GM23338 (cell line): ENCODE measurements around the gene ADAM10. TPM values are rescaled to one million over a fixed set of nuclear protein-coding genes. Genes with fewer than 3 reads are reported as not detected.

Experiments
- ATAC-seq: fragments of 200-7000 bp; cut with Tn5 transposase; 3 replicates; pipeline ENCODE4 v1.9.1; 2020
- DNase-seq: peaks from one replicate; pipeline ENCODE4 v3.0.0-alpha.2; 2015; ENCODE audit warnings: low spot score
- H2AFZ ChIP-seq: fragments of 200-600 bp; sonication (generic); 2 replicates; pipeline ENCODE4 v1.8.0; 2016; ENCODE audit warnings: antibody characterized with exemption, mild to moderate bottlenecking, moderate library complexity
- H3F3A ChIP-seq: fragments of 200-600 bp; sonication (generic); replicated peaks from 2 replicates; pipeline ENCODE4 v1.8.0; 2017; ENCODE audit warnings: antibody characterized with exemption, mixed run types, low read depth
- H3K27ac ChIP-seq: fragments of 200-600 bp; sonication (generic); 2 replicates; pipeline ENCODE4 v1.6.1; 2016; ENCODE audit warnings: low read depth
- H3K27me3 ChIP-seq: fragments of 200-600 bp; sonication (generic); 2 replicates; pipeline ENCODE4 v1.8.0; 2016; ENCODE audit warnings: mild to moderate bottlenecking, mixed run types, moderate library complexity; ENCODE audit not compliant: insufficient read depth
- H3K36me3 ChIP-seq: fragments of 200-600 bp; sonication (generic); 2 replicates; pipeline ENCODE4 v1.8.0; 2016; ENCODE audit warnings: mild to moderate bottlenecking; ENCODE audit not compliant: insufficient read depth
- H3K4me1 ChIP-seq: fragments of 200-600 bp; sonication (generic); 2 replicates; pipeline ENCODE4 v1.8.0; 2016; ENCODE audit warnings: mild to moderate bottlenecking, moderate library complexity; ENCODE audit not compliant: insufficient read depth
- H3K4me2 ChIP-seq: fragments of 200-600 bp; sonication (generic); 2 replicates; pipeline ENCODE4 v1.7.1; 2017; ENCODE audit warnings: mixed run types
- H3K4me3 ChIP-seq: fragments of 200-600 bp; sonication (generic); 2 replicates; pipeline ENCODE4 v1.6.1; 2016; ENCODE audit warnings: mixed run types
- H3K79me2 ChIP-seq: fragments of 200-600 bp; sonication (generic); replicated peaks from 2 replicates; pipeline ENCODE4 v1.8.0; 2017; ENCODE audit warnings: mild to moderate bottlenecking; ENCODE audit not compliant: insufficient read depth
- H3K9me2 ChIP-seq: fragments of 200-600 bp; sonication (generic); 2 replicates; pipeline ENCODE4 v1.8.0; 2017; ENCODE audit not compliant: insufficient read depth
- H4K20me1 ChIP-seq: fragments of 200-600 bp; sonication (generic); replicated peaks from 2 replicates; pipeline ENCODE4 v1.8.0; 2017; ENCODE audit warnings: mild to moderate bottlenecking; ENCODE audit not compliant: insufficient read depth
- H3K27ac Mint-ChIP-seq: 2 replicates; pipeline ENCODE4 v1.8.0; 2020; ENCODE audit warnings: inconsistent platforms, mild to moderate bottlenecking, moderate library complexity, mixed read lengths
- H3K27me3 Mint-ChIP-seq: 3 replicates; pipeline ENCODE4 v1.8.0; 2022; ENCODE audit warnings: low read depth, mild to moderate bottlenecking, moderate library complexity, mixed read lengths, inconsistent platforms; ENCODE audit not compliant: insufficient read depth, poor library complexity
- H3K36me3 Mint-ChIP-seq: 3 replicates; pipeline ENCODE4 v1.8.0; 2021; ENCODE audit warnings: low read depth, mild to moderate bottlenecking, inconsistent platforms, moderate library complexity, mixed read lengths
- H3K4me1 Mint-ChIP-seq: 3 replicates; pipeline ENCODE4 v1.8.0; 2020; ENCODE audit warnings: mild to moderate bottlenecking, inconsistent platforms, mixed read lengths
- H3K4me3 Mint-ChIP-seq: 3 replicates; pipeline ENCODE4 v1.8.0; 2021; ENCODE audit warnings: moderate library complexity, mild to moderate bottlenecking, inconsistent platforms, mixed read lengths
- H3K9me3 Mint-ChIP-seq: 3 replicates; pipeline ENCODE4 v1.8.0; 2020; ENCODE audit warnings: moderate library complexity, mild to moderate bottlenecking, inconsistent platforms, mixed read lengths
- CREB1 ChIP-seq: fragments of 250-450 bp; sonication (Bioruptor Pico); IDR thresholded peaks from 2 replicates; pipeline ENCODE4 v1.5.0; 2020; ENCODE audit warnings: low read depth, mild to moderate bottlenecking, moderate library complexity
- EZH2 ChIP-seq: fragments of 200-600 bp; sonication (generic); IDR thresholded peaks from one replicate; pipeline ENCODE4 v1.8.0; 2017; ENCODE audit warnings: antibody characterized with exemption, mild to moderate bottlenecking, low read depth; ENCODE audit not compliant: unreplicated experiment
- EZH2phosphoT487 ChIP-seq: fragments of 200-600 bp; sonication (generic); IDR thresholded peaks from one replicate; pipeline ENCODE4 v1.8.1; 2018; ENCODE audit warnings: antibody characterized with exemption; ENCODE audit not compliant: unreplicated experiment
- JUNB ChIP-seq: IDR thresholded peaks from one replicate; pipeline ENCODE4 v1.6.1; 2016; ENCODE audit warnings: antibody characterized with exemption; ENCODE audit not compliant: unreplicated experiment
- NANOG ChIP-seq: IDR thresholded peaks from 2 replicates; pipeline ENCODE4 v1.6.1; 2016; ENCODE audit warnings: antibody characterized with exemption, borderline replicate concordance
- POLR2AphosphoS5 ChIP-seq: IDR thresholded peaks from 2 replicates; pipeline ENCODE4 v1.6.1; 2016; ENCODE audit warnings: antibody characterized with exemption, low read depth
- STAT1 ChIP-seq: IDR thresholded peaks from one replicate; pipeline ENCODE4 v1.6.1; 2016; ENCODE audit warnings: antibody characterized with exemption; ENCODE audit not compliant: unreplicated experiment
- ZNF114 ChIP-seq: fragments of 250-450 bp; sonication (Bioruptor Pico); IDR thresholded peaks from 2 replicates; pipeline ENCODE4 v1.5.0; 2020; ENCODE audit warnings: mild to moderate bottlenecking, moderate library complexity
- ZNF331 ChIP-seq: fragments of 250-450 bp; sonication (Bioruptor Pico); IDR thresholded peaks from 2 replicates; pipeline ENCODE4 v1.5.0; 2020; ENCODE audit warnings: low read depth, mild to moderate bottlenecking, moderate library complexity
- polyA plus RNA-seq: library from polyadenylated mRNA; unstranded; fragments of >200 nt; fragmentation: Nextera tagmentation; extraction: Ambion mirVana; gene quantifications from 2 replicates; pipeline ENCODE4 v1.2.1, GENCODE V29; 2016
- total RNA-seq: library from RNA; depleted of rRNA; stranded (reverse); fragments of >200 nt; shearing (Covaris generic); gene quantifications from 2 replicates; pipeline ENCODE4 v1.2.3, GENCODE V29; 2014
- TF ChIP-seq, protein P1 (sequence below), 2 experiments: fragments of 200-600 bp in 1 of 2; sonication (generic) in 1 of 2; conservative IDR thresholded peaks; 2 replicates each; pipeline versions ENCODE4 v1.5.1 to v1.6.1; 2016 to 2017; ENCODE audit warnings: antibody characterized with exemption in 2 of 2, low read depth in 2 of 2, mild to moderate bottlenecking in 2 of 2, moderate library complexity in 1 of 2
- TF ChIP-seq, protein P2 (sequence below): IDR thresholded peaks from 2 replicates; pipeline ENCODE4 v1.6.1; 2016; ENCODE audit warnings: antibody characterized with exemption
- TF ChIP-seq, protein P3 (sequence below): fragments of 250-450 bp; sonication (Bioruptor Pico); IDR thresholded peaks from 2 replicates; pipeline ENCODE4 v1.5.0; 2020; ENCODE audit warnings: mild to moderate bottlenecking, moderate library complexity
- TF ChIP-seq, protein P4 (sequence below): IDR thresholded peaks from one replicate; pipeline ENCODE4 v1.6.1; 2018; ENCODE audit warnings: antibody characterized with exemption; ENCODE audit not compliant: unreplicated experiment

The ADAM10 gene
- total and polyA plus RNA-seq, 2 experiments from 2014 or later: 25.0 to 114 TPM

DNA sequence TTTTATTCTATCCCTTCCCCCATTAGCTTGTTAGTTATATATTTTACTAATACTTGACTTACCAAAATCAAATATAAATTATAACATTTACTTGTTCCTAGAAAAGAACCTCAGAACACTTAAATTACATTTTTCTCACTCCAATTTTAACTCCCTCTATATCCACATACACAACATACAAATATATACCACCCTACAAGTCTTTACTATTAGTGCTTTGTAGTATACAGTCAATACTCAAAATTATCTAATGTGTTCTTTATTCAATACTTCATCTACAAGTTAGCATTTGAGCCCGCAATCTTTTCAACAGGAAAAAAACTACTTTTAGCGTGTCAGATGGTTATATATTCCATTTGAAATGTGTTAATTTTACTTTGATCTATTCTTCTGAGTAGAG is 100.3 kb downstream of the ADAM10 start:
- Histone ChIP-seq H3K4me3 (no peak overlapping the region), H3K27ac (no peak overlapping the region), H3F3A (no peaks in the 10 kb centered on the region), H4K20me1 (no peaks in the 10 kb centered on the region), H3K36me3 (no peaks in the 10 kb centered on the region), H3K4me2 (no peak overlapping the region), H3K4me1 (no peaks in the 10 kb centered on the region), H3K79me2 (no peaks in the 10 kb centered on the region), H3K9me2 (no peaks in the 10 kb centered on the region), H2AFZ (no peak overlapping the region), H3K27me3 (no peaks in the 10 kb centered on the region)
- TF ChIP-seq, protein P1, sequence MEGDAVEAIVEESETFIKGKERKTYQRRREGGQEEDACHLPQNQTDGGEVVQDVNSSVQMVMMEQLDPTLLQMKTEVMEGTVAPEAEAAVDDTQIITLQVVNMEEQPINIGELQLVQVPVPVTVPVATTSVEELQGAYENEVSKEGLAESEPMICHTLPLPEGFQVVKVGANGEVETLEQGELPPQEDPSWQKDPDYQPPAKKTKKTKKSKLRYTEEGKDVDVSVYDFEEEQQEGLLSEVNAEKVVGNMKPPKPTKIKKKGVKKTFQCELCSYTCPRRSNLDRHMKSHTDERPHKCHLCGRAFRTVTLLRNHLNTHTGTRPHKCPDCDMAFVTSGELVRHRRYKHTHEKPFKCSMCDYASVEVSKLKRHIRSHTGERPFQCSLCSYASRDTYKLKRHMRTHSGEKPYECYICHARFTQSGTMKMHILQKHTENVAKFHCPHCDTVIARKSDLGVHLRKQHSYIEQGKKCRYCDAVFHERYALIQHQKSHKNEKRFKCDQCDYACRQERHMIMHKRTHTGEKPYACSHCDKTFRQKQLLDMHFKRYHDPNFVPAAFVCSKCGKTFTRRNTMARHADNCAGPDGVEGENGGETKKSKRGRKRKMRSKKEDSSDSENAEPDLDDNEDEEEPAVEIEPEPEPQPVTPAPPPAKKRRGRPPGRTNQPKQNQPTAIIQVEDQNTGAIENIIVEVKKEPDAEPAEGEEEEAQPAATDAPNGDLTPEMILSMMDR (conservative IDR thresholded peaks at IDR 0.05; ENCODE audit: low read depth in 2 of 2): no peak
- no peak for TF ChIP-seq NANOG
- TF ChIP-seq ZNF331 (CRISPR knock-in tag): no peak
- no peak for TF ChIP-seq STAT1
- TF ChIP-seq, protein P2, sequence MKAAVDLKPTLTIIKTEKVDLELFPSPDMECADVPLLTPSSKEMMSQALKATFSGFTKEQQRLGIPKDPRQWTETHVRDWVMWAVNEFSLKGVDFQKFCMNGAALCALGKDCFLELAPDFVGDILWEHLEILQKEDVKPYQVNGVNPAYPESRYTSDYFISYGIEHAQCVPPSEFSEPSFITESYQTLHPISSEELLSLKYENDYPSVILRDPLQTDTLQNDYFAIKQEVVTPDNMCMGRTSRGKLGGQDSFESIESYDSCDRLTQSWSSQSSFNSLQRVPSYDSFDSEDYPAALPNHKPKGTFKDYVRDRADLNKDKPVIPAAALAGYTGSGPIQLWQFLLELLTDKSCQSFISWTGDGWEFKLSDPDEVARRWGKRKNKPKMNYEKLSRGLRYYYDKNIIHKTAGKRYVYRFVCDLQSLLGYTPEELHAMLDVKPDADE: no peak
- no peak for TF ChIP-seq EZH2phosphoT487
- no peak for TF ChIP-seq EZH2
- no peak for TF ChIP-seq POLR2AphosphoS5
- TF ChIP-seq JUNB: no peak
- TF ChIP-seq, protein P3, sequence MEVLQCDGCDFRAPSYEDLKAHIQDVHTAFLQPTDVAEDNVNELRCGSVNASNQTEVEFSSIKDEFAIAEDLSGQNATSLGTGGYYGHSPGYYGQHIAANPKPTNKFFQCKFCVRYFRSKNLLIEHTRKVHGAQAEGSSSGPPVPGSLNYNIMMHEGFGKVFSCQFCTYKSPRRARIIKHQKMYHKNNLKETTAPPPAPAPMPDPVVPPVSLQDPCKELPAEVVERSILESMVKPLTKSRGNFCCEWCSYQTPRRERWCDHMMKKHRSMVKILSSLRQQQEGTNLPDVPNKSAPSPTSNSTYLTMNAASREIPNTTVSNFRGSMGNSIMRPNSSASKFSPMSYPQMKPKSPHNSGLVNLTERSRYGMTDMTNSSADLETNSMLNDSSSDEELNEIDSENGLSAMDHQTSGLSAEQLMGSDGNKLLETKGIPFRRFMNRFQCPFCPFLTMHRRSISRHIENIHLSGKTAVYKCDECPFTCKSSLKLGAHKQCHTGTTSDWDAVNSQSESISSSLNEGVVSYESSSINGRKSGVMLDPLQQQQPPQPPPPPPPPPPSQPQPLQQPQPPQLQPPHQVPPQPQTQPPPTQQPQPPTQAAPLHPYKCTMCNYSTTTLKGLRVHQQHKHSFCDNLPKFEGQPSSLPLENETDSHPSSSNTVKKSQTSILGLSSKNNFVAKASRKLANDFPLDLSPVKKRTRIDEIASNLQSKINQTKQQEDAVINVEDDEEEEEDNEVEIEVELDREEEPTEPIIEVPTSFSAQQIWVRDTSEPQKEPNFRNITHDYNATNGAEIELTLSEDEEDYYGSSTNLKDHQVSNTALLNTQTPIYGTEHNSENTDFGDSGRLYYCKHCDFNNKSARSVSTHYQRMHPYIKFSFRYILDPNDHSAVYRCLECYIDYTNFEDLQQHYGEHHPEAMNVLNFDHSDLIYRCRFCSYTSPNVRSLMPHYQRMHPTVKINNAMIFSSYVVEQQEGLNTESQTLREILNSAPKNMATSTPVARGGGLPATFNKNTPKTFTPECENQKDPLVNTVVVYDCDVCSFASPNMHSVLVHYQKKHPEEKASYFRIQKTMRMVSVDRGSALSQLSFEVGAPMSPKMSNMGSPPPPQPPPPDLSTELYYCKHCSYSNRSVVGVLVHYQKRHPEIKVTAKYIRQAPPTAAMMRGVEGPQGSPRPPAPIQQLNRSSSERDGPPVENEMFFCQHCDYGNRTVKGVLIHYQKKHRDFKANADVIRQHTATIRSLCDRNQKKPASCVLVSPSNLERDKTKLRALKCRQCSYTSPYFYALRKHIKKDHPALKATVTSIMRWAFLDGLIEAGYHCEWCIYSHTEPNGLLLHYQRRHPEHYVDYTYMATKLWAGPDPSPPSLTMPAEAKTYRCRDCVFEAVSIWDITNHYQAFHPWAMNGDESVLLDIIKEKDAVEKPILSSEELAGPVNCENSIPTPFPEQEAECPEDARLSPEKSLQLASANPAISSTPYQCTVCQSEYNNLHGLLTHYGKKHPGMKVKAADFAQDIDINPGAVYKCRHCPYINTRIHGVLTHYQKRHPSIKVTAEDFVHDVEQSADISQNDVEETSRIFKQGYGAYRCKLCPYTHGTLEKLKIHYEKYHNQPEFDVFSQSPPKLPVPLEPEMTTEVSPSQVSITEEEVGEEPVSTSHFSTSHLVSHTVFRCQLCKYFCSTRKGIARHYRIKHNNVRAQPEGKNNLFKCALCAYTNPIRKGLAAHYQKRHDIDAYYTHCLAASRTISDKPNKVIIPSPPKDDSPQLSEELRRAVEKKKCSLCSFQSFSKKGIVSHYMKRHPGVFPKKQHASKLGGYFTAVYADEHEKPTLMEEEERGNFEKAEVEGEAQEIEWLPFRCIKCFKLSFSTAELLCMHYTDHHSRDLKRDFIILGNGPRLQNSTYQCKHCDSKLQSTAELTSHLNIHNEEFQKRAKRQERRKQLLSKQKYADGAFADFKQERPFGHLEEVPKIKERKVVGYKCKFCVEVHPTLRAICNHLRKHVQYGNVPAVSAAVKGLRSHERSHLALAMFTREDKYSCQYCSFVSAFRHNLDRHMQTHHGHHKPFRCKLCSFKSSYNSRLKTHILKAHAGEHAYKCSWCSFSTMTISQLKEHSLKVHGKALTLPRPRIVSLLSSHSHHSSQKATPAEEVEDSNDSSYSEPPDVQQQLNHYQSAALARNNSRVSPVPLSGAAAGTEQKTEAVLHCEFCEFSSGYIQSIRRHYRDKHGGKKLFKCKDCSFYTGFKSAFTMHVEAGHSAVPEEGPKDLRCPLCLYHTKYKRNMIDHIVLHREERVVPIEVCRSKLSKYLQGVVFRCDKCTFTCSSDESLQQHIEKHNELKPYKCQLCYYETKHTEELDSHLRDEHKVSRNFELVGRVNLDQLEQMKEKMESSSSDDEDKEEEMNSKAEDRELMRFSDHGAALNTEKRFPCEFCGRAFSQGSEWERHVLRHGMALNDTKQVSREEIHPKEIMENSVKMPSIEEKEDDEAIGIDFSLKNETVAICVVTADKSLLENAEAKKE (CRISPR knock-in tag): no peak
- TF ChIP-seq, protein P4, sequence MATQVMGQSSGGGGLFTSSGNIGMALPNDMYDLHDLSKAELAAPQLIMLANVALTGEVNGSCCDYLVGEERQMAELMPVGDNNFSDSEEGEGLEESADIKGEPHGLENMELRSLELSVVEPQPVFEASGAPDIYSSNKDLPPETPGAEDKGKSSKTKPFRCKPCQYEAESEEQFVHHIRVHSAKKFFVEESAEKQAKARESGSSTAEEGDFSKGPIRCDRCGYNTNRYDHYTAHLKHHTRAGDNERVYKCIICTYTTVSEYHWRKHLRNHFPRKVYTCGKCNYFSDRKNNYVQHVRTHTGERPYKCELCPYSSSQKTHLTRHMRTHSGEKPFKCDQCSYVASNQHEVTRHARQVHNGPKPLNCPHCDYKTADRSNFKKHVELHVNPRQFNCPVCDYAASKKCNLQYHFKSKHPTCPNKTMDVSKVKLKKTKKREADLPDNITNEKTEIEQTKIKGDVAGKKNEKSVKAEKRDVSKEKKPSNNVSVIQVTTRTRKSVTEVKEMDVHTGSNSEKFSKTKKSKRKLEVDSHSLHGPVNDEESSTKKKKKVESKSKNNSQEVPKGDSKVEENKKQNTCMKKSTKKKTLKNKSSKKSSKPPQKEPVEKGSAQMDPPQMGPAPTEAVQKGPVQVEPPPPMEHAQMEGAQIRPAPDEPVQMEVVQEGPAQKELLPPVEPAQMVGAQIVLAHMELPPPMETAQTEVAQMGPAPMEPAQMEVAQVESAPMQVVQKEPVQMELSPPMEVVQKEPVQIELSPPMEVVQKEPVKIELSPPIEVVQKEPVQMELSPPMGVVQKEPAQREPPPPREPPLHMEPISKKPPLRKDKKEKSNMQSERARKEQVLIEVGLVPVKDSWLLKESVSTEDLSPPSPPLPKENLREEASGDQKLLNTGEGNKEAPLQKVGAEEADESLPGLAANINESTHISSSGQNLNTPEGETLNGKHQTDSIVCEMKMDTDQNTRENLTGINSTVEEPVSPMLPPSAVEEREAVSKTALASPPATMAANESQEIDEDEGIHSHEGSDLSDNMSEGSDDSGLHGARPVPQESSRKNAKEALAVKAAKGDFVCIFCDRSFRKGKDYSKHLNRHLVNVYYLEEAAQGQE: no peak
- TF ChIP-seq CREB1: no peak
- TF ChIP-seq ZNF114: no peak
- H3K4me1 Mint-ChIP-seq: peaks cover 9% of the 10 kb centered on the region; the same call in 2 of the 3 replicates
- H3K4me3 Mint-ChIP-seq: no peak overlapping the region
- ATAC-seq (no peak), DNase-seq (no peak)
- H3K9me3 Mint-ChIP-seq: no peaks in the 10 kb centered on the region
- H3K36me3 Mint-ChIP-seq: peaks cover 3% of the 10 kb centered on the region; the same call in 1 of the 3 replicates
- no peaks in the 10 kb centered on the region for H3K27me3 Mint-ChIP-seq
- no peak overlapping the region for H3K27ac Mint-ChIP-seq
